Measurements from ENCODE around the gene ART5. TPM values are rescaled to one million over a fixed set of nuclear protein-coding genes. Genes with fewer than 3 reads are reported as not detected.
A peak's percentile ranks its signal among the peaks of the same experiment; 100 is the strongest.

Gene ART5
- total and polyA plus RNA-seq, 2 experiments from 2014 or later: 6.3 to 19.3 TPM

- H3K36me3 ChIP-seq (replicated peaks; ENCODE audit: insufficient read depth, low read depth): no peaks in the 10 kb centered on the region
- DNase-seq (ENCODE audit: low spot score): peak; percentile 78
- TF ChIP-seq EZH2 (IDR thresholded peaks at IDR 0.05; ENCODE audit: borderline replicate concordance) (no peak), EZH2phosphoT487 (IDR thresholded peaks at IDR 0.05; ENCODE audit: low read depth, severe bottlenecking, unreplicated experiment) (no peak), CTCF (IDR thresholded peaks at IDR 0.05; ENCODE audit: poor library complexity) (no peak)
- no peak overlapping the region for H3K4me2 ChIP-seq
- no peaks in the 10 kb centered on the region for H3K79me2 ChIP-seq
- no peak overlapping the region for H2AFZ ChIP-seq
- no peak overlapping the region for H3K4me3 ChIP-seq
- H3K9me3 ChIP-seq (ENCODE audit: low read depth): no peaks in the 10 kb centered on the region
- H3K9me2 ChIP-seq (replicated peaks; ENCODE audit: insufficient read depth): no peaks in the 10 kb centered on the region
- 84% methylated on average over 1 of the region's 1 CpG for WGBS (ENCODE audit: low lambda C conversion rate, missing lambda C conversion rate)
- H4K20me1 ChIP-seq (ENCODE audit: insufficient read depth, poor library complexity, severe bottlenecking): no peaks in the 10 kb centered on the region
- H3K27ac ChIP-seq: peak overlapping the region; percentile 64
- H3K27me3 ChIP-seq: no peaks in the 10 kb centered on the region
- no peaks in the 10 kb centered on the region for H3K4me1 ChIP-seq (ENCODE audit: insufficient read depth)
These were observed 14.5 kb downstream of the ART5 start for GRCh38 chr11:3627291-3627690.

GRCh38 chr11:3626250-3626960 is 15.4 kb downstream of the ART5 start:
- H3K4me3 ChIP-seq: no peak overlapping the region
- no peak overlapping the region for H3K4me2 ChIP-seq
- H3K27me3 ChIP-seq: no peaks in the 10 kb centered on the region
- H3K9me3 ChIP-seq (ENCODE audit: low read depth): no peaks in the 10 kb centered on the region
- 92% methylated on average over 23 of the region's 23 CpGs for WGBS (ENCODE audit: low lambda C conversion rate, missing lambda C conversion rate)
- H3K79me2 ChIP-seq: no peaks in the 10 kb centered on the region
- TF ChIP-seq EZH2 (IDR thresholded peaks at IDR 0.05; ENCODE audit: borderline replicate concordance): no peak
- no peak for TF ChIP-seq EZH2phosphoT487 (IDR thresholded peaks at IDR 0.05; ENCODE audit: low read depth, severe bottlenecking, unreplicated experiment)
- TF ChIP-seq CTCF (IDR thresholded peaks at IDR 0.05; ENCODE audit: poor library complexity): no peak
- H3K27ac ChIP-seq: peak overlapping the region; percentile 64
- DNase-seq (ENCODE audit: low spot score): no peak
- no peaks in the 10 kb centered on the region for H4K20me1 ChIP-seq (ENCODE audit: insufficient read depth, poor library complexity, severe bottlenecking)
- no peaks in the 10 kb centered on the region for H3K36me3 ChIP-seq (replicated peaks; ENCODE audit: insufficient read depth, low read depth)
- no peaks in the 10 kb centered on the region for H3K9me2 ChIP-seq (replicated peaks; ENCODE audit: insufficient read depth)
- no peak overlapping the region for H2AFZ ChIP-seq
- H3K4me1 ChIP-seq (ENCODE audit: insufficient read depth): no peaks in the 10 kb centered on the region

GRCh38 chr11:3623767-3624458 is 17.9 kb downstream of the ART5 start:
- no peaks in the 10 kb centered on the region for H3K79me2 ChIP-seq
- H3K36me3 ChIP-seq (replicated peaks; ENCODE audit: insufficient read depth, low read depth): no peaks in the 10 kb centered on the region
- no peak overlapping the region for H2AFZ ChIP-seq
- no peak for DNase-seq (ENCODE audit: low spot score)
- no peak overlapping the region for H3K4me3 ChIP-seq
- H3K27me3 ChIP-seq: no peaks in the 10 kb centered on the region
- TF ChIP-seq CTCF (IDR thresholded peaks at IDR 0.05; ENCODE audit: poor library complexity): no peak
- TF ChIP-seq EZH2phosphoT487 (IDR thresholded peaks at IDR 0.05; ENCODE audit: low read depth, severe bottlenecking, unreplicated experiment): no peak
- TF ChIP-seq EZH2 (IDR thresholded peaks at IDR 0.05; ENCODE audit: borderline replicate concordance): no peak
- no peaks in the 10 kb centered on the region for H3K4me1 ChIP-seq (ENCODE audit: insufficient read depth)
- no peaks in the 10 kb centered on the region for H3K9me3 ChIP-seq (ENCODE audit: low read depth)
- H3K27ac ChIP-seq: no peak overlapping the region
- WGBS (ENCODE audit: low lambda C conversion rate, missing lambda C conversion rate): 59% methylated on average over 8 of the region's 8 CpGs
- H4K20me1 ChIP-seq (ENCODE audit: insufficient read depth, poor library complexity, severe bottlenecking): no peaks in the 10 kb centered on the region
- no peak overlapping the region for H3K4me2 ChIP-seq
- no peaks in the 10 kb centered on the region for H3K9me2 ChIP-seq (replicated peaks; ENCODE audit: insufficient read depth)
